H9 (cell line): ENCODE data around the gene SCO2. TPM values are rescaled to one million over a fixed set of nuclear protein-coding genes. Genes with fewer than 3 reads are reported as not detected.

Experiments used
- DNase-seq: peaks from one replicate; pipeline ENCODE4 v3.0.0-alpha.2; 2017
- H2AFZ ChIP-seq: one replicate; pipeline ENCODE4 v1.6.1; 2013; ENCODE audit warnings: mild to moderate bottlenecking, low read length, control low read depth, moderate library complexity
- H2AK5ac ChIP-seq: 2 replicates; pipeline ENCODE4 v1.6.1; 2013; ENCODE audit warnings: low read length, control low read depth, mixed read lengths; ENCODE audit not compliant: insufficient read length
- H2BK120ac ChIP-seq: one replicate; pipeline ENCODE4 v1.6.1; 2013; ENCODE audit warnings: low read depth, mild to moderate bottlenecking, low read length, control low read depth, inconsistent platforms; ENCODE audit not compliant: poor library complexity, severe bottlenecking
- H2BK12ac ChIP-seq: 2 replicates; pipeline ENCODE4 v1.6.1; 2013; ENCODE audit warnings: low read length, control low read depth, mixed read lengths, low read depth; ENCODE audit not compliant: insufficient read length
- H2BK15ac ChIP-seq: 2 replicates; pipeline ENCODE4 v1.6.1; 2013; ENCODE audit warnings: low read depth, low read length, control low read depth
- H2BK20ac ChIP-seq: one replicate; pipeline ENCODE4 v1.6.1; 2013; ENCODE audit warnings: low read depth, mild to moderate bottlenecking, low read length, control low read depth, inconsistent platforms; ENCODE audit not compliant: poor library complexity, severe bottlenecking
- H2BK5ac ChIP-seq: 2 replicates; pipeline ENCODE4 v1.6.1; 2013; ENCODE audit warnings: low read length, control low read depth, mixed read lengths; ENCODE audit not compliant: insufficient read length
- H3K14ac ChIP-seq: 2 replicates; pipeline ENCODE4 v1.6.1; 2013; ENCODE audit warnings: low read length, control low read depth; ENCODE audit not compliant: insufficient read depth
- H3K18ac ChIP-seq: 2 replicates; pipeline ENCODE4 v1.6.1; 2013; ENCODE audit warnings: low read depth, mild to moderate bottlenecking, mixed read lengths, low read length, control low read depth; ENCODE audit not compliant: insufficient read length
- H3K23ac ChIP-seq: 2 replicates; pipeline ENCODE4 v1.6.1; 2013; ENCODE audit warnings: low read length, control low read depth, mixed read lengths, low read depth; ENCODE audit not compliant: insufficient read length
- H3K23me2 ChIP-seq: 2 replicates; pipeline ENCODE4 v1.6.1; 2013; ENCODE audit warnings: low read depth, mild to moderate bottlenecking, mixed read lengths, low read length, control low read depth; ENCODE audit not compliant: insufficient read length, poor library complexity, severe bottlenecking
- H3K27ac ChIP-seq: 2 replicates; pipeline ENCODE4 v1.5.1; 2013; ENCODE audit warnings: low read length, control low read depth, mixed read lengths, low read depth; ENCODE audit not compliant: insufficient read length
- H3K27me3 ChIP-seq: 2 replicates; pipeline ENCODE4 v1.6.1; 2013; ENCODE audit warnings: low read length, control low read depth, inconsistent platforms; ENCODE audit not compliant: insufficient read depth
- H3K4ac ChIP-seq: 2 replicates; pipeline ENCODE4 v1.6.1; 2013; ENCODE audit warnings: low read depth, mild to moderate bottlenecking, control low read depth, inconsistent platforms, low read length, moderate library complexity
- H3K4me1 ChIP-seq: 2 replicates; pipeline ENCODE4 v1.6.1; 2013; ENCODE audit warnings: low read length, control low read depth, inconsistent platforms; ENCODE audit not compliant: insufficient read depth
- H3K4me2 ChIP-seq: 2 replicates; pipeline ENCODE4 v1.6.1; 2013; ENCODE audit warnings: low read length, control low read depth, mixed read lengths; ENCODE audit not compliant: insufficient read length, insufficient read depth
- H3K56ac ChIP-seq: 2 replicates; pipeline ENCODE4 v1.6.1; 2013; ENCODE audit warnings: low read depth, mild to moderate bottlenecking, mixed read lengths, low read length, control low read depth; ENCODE audit not compliant: insufficient read length
- H3K79me1 ChIP-seq: 2 replicates; pipeline ENCODE4 v1.6.1; 2013; ENCODE audit warnings: low read depth, mild to moderate bottlenecking, moderate library complexity, low read length, control low read depth, inconsistent platforms; ENCODE audit not compliant: insufficient read depth, poor library complexity, severe bottlenecking
- H3K79me2 ChIP-seq: 2 replicates; pipeline ENCODE4 v1.6.1; 2013; ENCODE audit warnings: low read length, control low read depth, inconsistent platforms; ENCODE audit not compliant: insufficient read depth
- H3K9ac ChIP-seq: 2 replicates; pipeline ENCODE4 v1.6.1; 2013; ENCODE audit warnings: low read length, control low read depth, mixed read lengths; ENCODE audit not compliant: insufficient read length; ENCODE audit errors: extremely low read depth
- H3K9me3 ChIP-seq: one replicate; pipeline ENCODE4 v1.6.1; 2013; ENCODE audit warnings: low read depth, low read length, inconsistent platforms; ENCODE audit not compliant: control insufficient read depth
- H3T11ph ChIP-seq: one replicate; pipeline ENCODE4 v1.6.1; 2013; ENCODE audit warnings: mild to moderate bottlenecking, low read length, control low read depth, inconsistent platforms
- H4K20me1 ChIP-seq: one replicate; pipeline ENCODE4 v1.6.1; 2013; ENCODE audit not compliant: control insufficient read depth, insufficient read length, insufficient read depth
- H4K5ac ChIP-seq: 2 replicates; pipeline ENCODE4 v1.6.1; 2013; ENCODE audit warnings: low read depth, mild to moderate bottlenecking, mixed read lengths, low read length, control low read depth; ENCODE audit not compliant: insufficient read length
- H4K8ac ChIP-seq: replicated peaks from 2 replicates; pipeline ENCODE4 v1.6.1; 2013; ENCODE audit warnings: low read length, control low read depth, mixed read lengths, low read depth; ENCODE audit not compliant: insufficient read length
- H4K91ac ChIP-seq: 2 replicates; pipeline ENCODE4 v1.6.1; 2013; ENCODE audit warnings: low read depth, mild to moderate bottlenecking, moderate library complexity, mixed read lengths, low read length, control low read depth; ENCODE audit not compliant: insufficient read length
- H3K27ac Mint-ChIP-seq, 3 experiments: 2 replicates in 2 of 3; 3 replicates in 1 of 3; pipeline ENCODE4 v1.8.0; 2020 to 2021; ENCODE audit warnings: mixed read lengths in 3 of 3, mild to moderate bottlenecking in 1 of 3, moderate library complexity in 1 of 3
- H3K27me3 Mint-ChIP-seq: 2 replicates; pipeline ENCODE4 v1.8.0; 2021; ENCODE audit warnings: low read depth, mild to moderate bottlenecking, moderate library complexity, mixed read lengths
- H3K36me3 Mint-ChIP-seq, 3 experiments: 2 replicates in 2 of 3; 3 replicates in 1 of 3; pipeline ENCODE4 v1.8.0; 2020 to 2021; ENCODE audit warnings: low read depth in 3 of 3, mixed read lengths in 3 of 3; ENCODE audit not compliant: insufficient read depth in 1 of 3
- H3K4me1 Mint-ChIP-seq, 2 experiments: 2 replicates each; pipeline ENCODE4 v1.8.0; 2020; ENCODE audit warnings: mixed read lengths in 2 of 2
- H3K4me3 Mint-ChIP-seq, 2 experiments: 2 replicates in 1 of 2; 3 replicates in 1 of 2; pipeline ENCODE4 v1.8.0; 2020 to 2021; ENCODE audit warnings: mild to moderate bottlenecking in 2 of 2, mixed read lengths in 2 of 2, moderate library complexity in 1 of 2
- H3K9me3 Mint-ChIP-seq, 2 experiments: 2 replicates in 1 of 2; 3 replicates in 1 of 2; pipeline ENCODE4 v1.8.0; 2020; ENCODE audit warnings: mild to moderate bottlenecking in 2 of 2, mixed read lengths in 2 of 2, moderate library complexity in 1 of 2
- WGBS: extraction: QIAGEN DNeasy Blood & Tissue Kit; methylation state at CpG from one replicate; pipeline ENCODE4 v1.1.7; 2013; ENCODE audit warnings: missing lambda C conversion rate, low lambda C conversion rate, mixed read lengths; ENCODE audit not compliant: insufficient read length; ENCODE audit errors: extremely low coverage; 5-methylcytosine and 5-hydroxymethylcytosine counted together
- total RNA-seq: library from RNA; stranded (reverse); gene quantifications from 2 replicates; pipeline ENCODE4 v1.2.1, GENCODE V29; 2021
- TF ChIP-seq, protein P1 (sequence below): fragments of 200-600 bp; sonication (generic); conservative IDR thresholded peaks from 3 replicates; pipeline ENCODE4 v1.8.0; 2021; ENCODE audit warnings: antibody characterized with exemption, mild to moderate bottlenecking

Gene SCO2
- total RNA-seq, 1 experiment from 2014 or later = 3.3 TPM

DNA sequence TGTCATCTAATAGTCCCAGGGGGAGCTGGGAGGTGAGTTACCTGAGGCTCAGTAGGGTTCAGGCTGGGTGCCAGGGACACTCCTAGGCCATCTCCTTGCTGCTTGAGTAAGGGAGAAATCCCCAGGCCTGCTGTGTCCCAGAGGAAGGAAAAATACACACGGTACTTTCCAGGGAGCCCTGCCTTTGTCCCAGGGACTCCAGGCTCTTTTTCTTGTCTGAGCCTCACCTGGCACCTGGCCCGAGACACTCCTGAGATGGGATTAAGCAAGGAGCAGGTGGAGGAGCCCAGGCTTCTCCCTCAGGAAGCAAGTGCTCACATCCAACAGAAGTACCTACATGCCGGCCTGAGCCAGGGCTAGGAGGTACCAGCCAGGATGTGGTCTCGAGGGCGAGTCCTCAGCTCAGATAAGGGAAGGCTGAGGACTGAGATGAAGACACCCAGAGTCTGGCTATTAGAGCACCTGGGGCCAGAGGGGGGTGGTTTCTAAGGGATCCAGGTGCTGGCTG, 19.4 kb upstream of the SCO2 start:
- Histone ChIP-seq H3K56ac (no peak overlapping the region), H3K23ac (no peak overlapping the region), H3K9ac (no peak overlapping the region), H3K27me3 (no peaks in the 10 kb centered on the region; the same call in 1 of the 2 replicates), H2AFZ (no peak overlapping the region), H3K4me2 (no peak overlapping the region), H3K27ac (no peak overlapping the region), H3K4me1 (no peaks in the 10 kb centered on the region), H2BK20ac (no peak overlapping the region), H3K4ac (no peak overlapping the region), H2BK12ac (no peak overlapping the region), H3K79me1 (no peaks in the 10 kb centered on the region), H3T11ph (no peak overlapping the region), H4K5ac (no peak overlapping the region), H2AK5ac (no peak overlapping the region), H2BK5ac (no peak overlapping the region), H3K9me3 (no peaks in the 10 kb centered on the region), H3K79me2 (no peaks in the 10 kb centered on the region), H4K8ac (no peak overlapping the region), H3K14ac (no peak overlapping the region), H3K23me2 (peaks cover 2% of the 10 kb centered on the region), H3K18ac (no peak overlapping the region), H2BK15ac (no peak overlapping the region), H4K20me1 (no peaks in the 10 kb centered on the region), H2BK120ac (no peak overlapping the region), H4K91ac (no peak overlapping the region)
- Mint-ChIP-seq H3K36me3 (no peaks in the 10 kb centered on the region), H3K4me3 (no peak overlapping the region), H3K4me1 (no peaks in the 10 kb centered on the region; a peak in 1 of 4 replicates), H3K27me3 (peaks cover 44% of the 10 kb centered on the region), H3K27ac (no peak overlapping the region), H3K9me3 (no peaks in the 10 kb centered on the region; a peak in 1 of 5 replicates)
- DNase-seq = no peak
- TF ChIP-seq, protein P1, sequence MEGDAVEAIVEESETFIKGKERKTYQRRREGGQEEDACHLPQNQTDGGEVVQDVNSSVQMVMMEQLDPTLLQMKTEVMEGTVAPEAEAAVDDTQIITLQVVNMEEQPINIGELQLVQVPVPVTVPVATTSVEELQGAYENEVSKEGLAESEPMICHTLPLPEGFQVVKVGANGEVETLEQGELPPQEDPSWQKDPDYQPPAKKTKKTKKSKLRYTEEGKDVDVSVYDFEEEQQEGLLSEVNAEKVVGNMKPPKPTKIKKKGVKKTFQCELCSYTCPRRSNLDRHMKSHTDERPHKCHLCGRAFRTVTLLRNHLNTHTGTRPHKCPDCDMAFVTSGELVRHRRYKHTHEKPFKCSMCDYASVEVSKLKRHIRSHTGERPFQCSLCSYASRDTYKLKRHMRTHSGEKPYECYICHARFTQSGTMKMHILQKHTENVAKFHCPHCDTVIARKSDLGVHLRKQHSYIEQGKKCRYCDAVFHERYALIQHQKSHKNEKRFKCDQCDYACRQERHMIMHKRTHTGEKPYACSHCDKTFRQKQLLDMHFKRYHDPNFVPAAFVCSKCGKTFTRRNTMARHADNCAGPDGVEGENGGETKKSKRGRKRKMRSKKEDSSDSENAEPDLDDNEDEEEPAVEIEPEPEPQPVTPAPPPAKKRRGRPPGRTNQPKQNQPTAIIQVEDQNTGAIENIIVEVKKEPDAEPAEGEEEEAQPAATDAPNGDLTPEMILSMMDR = no peak
- no CpG with 5 or more reads among the region's 5 CpGs for WGBS
